Endothelial cell of umbilical vein (primary cell): Measurements from ENCODE around the gene AKAP12. TPM values are rescaled to one million over a fixed set of nuclear protein-coding genes. Genes with fewer than 3 reads are reported as not detected.

Experiments used
- BruUV-seq: library from RNA; stranded (reverse); fragments of 400-500 nt; replicated peaks from 2 replicates; lab custom pipeline; 2021; lab: Mats Ljungman, UMichigan
- CTCF ChIA-PET: fragments of 300-600, 350-600 bp; sonication (Branson Sonifier 250); formaldehyde crosslinking; loops from one replicate; lab custom pipeline; 2021; ENCODE audit warnings: antibody characterized with exemption, inconsistent platforms; lab: Charles Lee
- POLR2A ChIA-PET: fragments of 300-600, 350-600 bp; sonication (Branson Sonifier 250); formaldehyde crosslinking; loops from one replicate; lab custom pipeline; 2021; ENCODE audit warnings: antibody characterized with exemption, inconsistent platforms; lab: Charles Lee
- DNase-seq: peaks from one replicate; pipeline ENCODE4 v3.0.0-alpha.2; 2011; ENCODE audit warnings: low read depth, low spot score
- FAIRE-seq: peaks from 2 replicates; lab custom pipeline; 2011; peaks lifted over from hg19 to GRCh38; lab: Jason Lieb, UNC
- H2AFZ ChIP-seq: 2 replicates; pipeline ENCODE4 v1.6.0; 2012; ENCODE audit warnings: low read depth, low read length, control low read depth, inconsistent platforms
- H3K27ac ChIP-seq: 2 replicates; pipeline ENCODE4 v1.5.1; 2011; ENCODE audit warnings: low read depth, mild to moderate bottlenecking, control low read depth, low read length, moderate library complexity; ENCODE audit not compliant: insufficient read depth
- H3K27me3 ChIP-seq, 2 experiments: 2 replicates each; pipeline versions ENCODE4 v1.6.0 to v1.6.1; 2011; ENCODE audit warnings: low read length in 2 of 2, mixed read lengths in 1 of 2; ENCODE audit not compliant: control insufficient read depth in 2 of 2, insufficient read depth in 2 of 2
- H3K36me3 ChIP-seq, 2 experiments: 2 replicates in 1 of 2; 3 replicates in 1 of 2; pipeline ENCODE4 v1.5.1; 2011; ENCODE audit warnings: low read length in 2 of 2, mild to moderate bottlenecking in 1 of 2, moderate library complexity in 1 of 2; ENCODE audit not compliant: control insufficient read depth in 2 of 2, insufficient read depth in 2 of 2; ENCODE audit errors: extremely low read depth in 1 of 2
- H3K4me1 ChIP-seq: 3 replicates; pipeline ENCODE4 v1.5.1; 2011; ENCODE audit warnings: mild to moderate bottlenecking, low read length; ENCODE audit not compliant: control insufficient read depth, insufficient read depth; ENCODE audit errors: extremely low read depth
- H3K4me2 ChIP-seq: 2 replicates; pipeline ENCODE4 v1.6.1; 2011; ENCODE audit warnings: low read length, control low read depth, mixed read lengths; ENCODE audit not compliant: insufficient read depth
- H3K4me3 ChIP-seq, 3 experiments: fragments of 200-600 bp in 1 of 3; sonication (generic), shearing (Covaris generic) in 1 of 3; replicated peaks in 1 of 3; 2 replicates each; pipeline ENCODE4 v1.5.1; 2011 to 2016; ENCODE audit warnings: control low read depth in 3 of 3, low read length in 3 of 3, mild to moderate bottlenecking in 2 of 3, inconsistent platforms in 1 of 3, low read depth in 1 of 3, moderate library complexity in 1 of 3; ENCODE audit not compliant: insufficient read depth in 1 of 3
- H3K79me2 ChIP-seq: 2 replicates; pipeline ENCODE4 v1.6.0; 2012; ENCODE audit warnings: low read length, inconsistent platforms; ENCODE audit not compliant: control insufficient read depth, insufficient read depth
- H3K9ac ChIP-seq: replicated peaks from 2 replicates; pipeline ENCODE3; 2011; ENCODE audit warnings: low read length, control low read depth; ENCODE audit not compliant: insufficient read depth; ENCODE audit errors: extremely low read depth
- H3K9me1 ChIP-seq: replicated peaks from 3 replicates; pipeline ENCODE4 v1.6.0; 2011; ENCODE audit warnings: mild to moderate bottlenecking, low read length; ENCODE audit not compliant: control insufficient read depth, insufficient read depth; ENCODE audit errors: extremely low read depth
- H3K9me3 ChIP-seq: replicated peaks from 2 replicates; pipeline ENCODE4 v1.5.1; 2012; ENCODE audit warnings: low read length, inconsistent platforms; ENCODE audit not compliant: control insufficient read depth, insufficient read depth
- H4K20me1 ChIP-seq: replicated peaks from 2 replicates; pipeline ENCODE3; 2011; ENCODE audit warnings: mild to moderate bottlenecking, low read length; ENCODE audit not compliant: control insufficient read depth, insufficient read depth; ENCODE audit errors: extremely low read depth
- EZH2 ChIP-seq: IDR thresholded peaks from 2 replicates; pipeline ENCODE4 v1.6.1; 2012; ENCODE audit warnings: borderline replicate concordance, low read depth, mild to moderate bottlenecking, moderate library complexity, low read length, inconsistent platforms; ENCODE audit not compliant: severe bottlenecking
- FOS ChIP-seq: IDR thresholded peaks from 2 replicates; pipeline ENCODE4 v1.6.1; 2011; ENCODE audit warnings: mild to moderate bottlenecking, low read length, moderate library complexity, borderline replicate concordance; ENCODE audit not compliant: insufficient read depth
- GATA2 ChIP-seq: IDR thresholded peaks from 2 replicates; pipeline ENCODE4 v1.7.0; 2011; ENCODE audit warnings: low read depth, mild to moderate bottlenecking, moderate library complexity, mixed read lengths, low read length; ENCODE audit not compliant: insufficient read length, insufficient read depth
- JUN ChIP-seq: IDR thresholded peaks from 2 replicates; pipeline ENCODE4 v1.6.1; 2011; ENCODE audit warnings: borderline replicate concordance, low read depth; ENCODE audit not compliant: insufficient read length, insufficient read depth
- MYC ChIP-seq: IDR thresholded peaks from one replicate; pipeline ENCODE4 v1.6.1; 2011; ENCODE audit warnings: mild to moderate bottlenecking, low read depth, low read length
- POLR2A ChIP-seq: IDR thresholded peaks from 2 replicates; pipeline ENCODE4 v1.6.1; 2012; ENCODE audit warnings: low read depth, mild to moderate bottlenecking, control low read depth, low read length
- POLR2AphosphoS5 ChIP-seq: IDR thresholded peaks from 2 replicates; pipeline ENCODE4 v1.6.1; 2012; ENCODE audit warnings: low read depth, mild to moderate bottlenecking, control low read depth, low read length, moderate library complexity; ENCODE audit not compliant: insufficient read depth
- dilution Hi-C: fragments of 300-500 bp; cut with MboI; formaldehyde crosslinking; loops from one replicate; pipeline ENCODE4 v1.15.0; 2019; ENCODE audit warnings: low sequenced_read_pairs; ENCODE audit not compliant: extremely low pct_ligation_motif_present
- intact Hi-C: fragments of 100-400 bp; cut with micrococcal nuclease; formaldehyde crosslinking; loops from one replicate; pipeline ENCODE4 v1.10.0; 2022
- polyA plus RNA-seq, 4 experiments: library from polyadenylated mRNA; depleted of rRNA in 3 of 4; stranded (reverse) in 3 of 4; unstranded in 1 of 4; fragments of >200 nt; gene quantifications; 2 replicates each; pipeline versions ENCODE4 v1.2.1 to v1.2.3, GENCODE V29; 2011 to 2012; ENCODE audit warnings: missing spikeins in 1 of 4
- total RNA-seq: library from RNA; stranded (reverse); gene quantifications from 2 replicates; pipeline ENCODE4 v1.2.3, GENCODE V29; 2021
- TF ChIP-seq, protein P1 (sequence below), 2 donors: IDR thresholded peaks; 1 replicate in 1 of 2; 2 replicates in 1 of 2; pipeline ENCODE4 v1.5.1; 2011; ENCODE audit warnings: low read length in 2 of 2, mild to moderate bottlenecking in 2 of 2, moderate library complexity in 2 of 2, control low read depth in 1 of 2, inconsistent platforms in 1 of 2, low read depth in 1 of 2; ENCODE audit not compliant: insufficient read depth in 1 of 2; ENCODE audit errors: extremely low read depth in 1 of 2
- TF ChIP-seq, protein P2 (sequence below): IDR thresholded peaks from 2 replicates; pipeline ENCODE4 v1.6.1; 2011; ENCODE audit not compliant: insufficient read depth, insufficient read length

Gene AKAP12
- total and polyA plus RNA-seq, 2 donors (not counting 3 experiments of a cell fraction or from before 2014, with no cell fraction given): 46.9 to 340 TPM

DNA sequence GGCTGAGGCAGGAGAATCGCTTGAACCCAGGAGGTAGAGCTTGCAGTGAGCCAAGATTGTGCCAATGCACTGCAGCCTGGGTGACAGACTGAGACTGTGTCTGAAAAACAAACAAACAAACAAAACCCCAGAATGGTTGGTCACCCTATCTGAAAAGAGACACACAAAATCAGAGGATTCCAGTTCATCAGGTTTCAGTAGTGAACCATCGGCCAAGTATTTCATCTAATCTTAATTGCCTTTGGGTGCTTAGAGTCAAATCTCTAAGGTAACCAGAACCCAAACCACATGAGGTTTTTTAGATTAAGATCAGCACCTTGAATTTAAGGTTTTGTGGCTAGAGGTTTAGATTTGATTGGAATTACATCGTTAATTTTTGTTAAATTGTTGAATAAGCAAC lies 159.9 kb downstream of the AKAP12 start:
- intact Hi-C loops: no loop called here
- dilution Hi-C loops: no loop called here
- POLR2A ChIA-PET: no interaction called here
- no peaks in the 10 kb centered on the region for H3K9me3 ChIP-seq
- no peak for DNase-seq
- no peak for FAIRE-seq
- H4K20me1 ChIP-seq: peaks cover 17% of the 10 kb centered on the region
- no peak overlapping the region for H3K4me2 ChIP-seq
- no peaks in the 10 kb centered on the region for H3K27me3 ChIP-seq
- no peak for TF ChIP-seq EZH2
- TF ChIP-seq, protein P1, sequence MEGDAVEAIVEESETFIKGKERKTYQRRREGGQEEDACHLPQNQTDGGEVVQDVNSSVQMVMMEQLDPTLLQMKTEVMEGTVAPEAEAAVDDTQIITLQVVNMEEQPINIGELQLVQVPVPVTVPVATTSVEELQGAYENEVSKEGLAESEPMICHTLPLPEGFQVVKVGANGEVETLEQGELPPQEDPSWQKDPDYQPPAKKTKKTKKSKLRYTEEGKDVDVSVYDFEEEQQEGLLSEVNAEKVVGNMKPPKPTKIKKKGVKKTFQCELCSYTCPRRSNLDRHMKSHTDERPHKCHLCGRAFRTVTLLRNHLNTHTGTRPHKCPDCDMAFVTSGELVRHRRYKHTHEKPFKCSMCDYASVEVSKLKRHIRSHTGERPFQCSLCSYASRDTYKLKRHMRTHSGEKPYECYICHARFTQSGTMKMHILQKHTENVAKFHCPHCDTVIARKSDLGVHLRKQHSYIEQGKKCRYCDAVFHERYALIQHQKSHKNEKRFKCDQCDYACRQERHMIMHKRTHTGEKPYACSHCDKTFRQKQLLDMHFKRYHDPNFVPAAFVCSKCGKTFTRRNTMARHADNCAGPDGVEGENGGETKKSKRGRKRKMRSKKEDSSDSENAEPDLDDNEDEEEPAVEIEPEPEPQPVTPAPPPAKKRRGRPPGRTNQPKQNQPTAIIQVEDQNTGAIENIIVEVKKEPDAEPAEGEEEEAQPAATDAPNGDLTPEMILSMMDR (IDR thresholded peaks at IDR 0.05; ENCODE audit: extremely low read depth in 1 of 2, insufficient read depth in 1 of 2, low read depth in 1 of 2, low read length in 2 of 2): no peak
- TF ChIP-seq POLR2AphosphoS5: no peak
- TF ChIP-seq GATA2: no peak
- H3K36me3 ChIP-seq: peaks cover 2 to 3% of the 10 kb centered on the region in 2 experiments
- peaks cover 7% of the 10 kb centered on the region for H3K4me1 ChIP-seq
- BruUV-seq: no TSS peak
- H3K27ac ChIP-seq: no peak overlapping the region
- H3K9me1 ChIP-seq: no peaks in the 10 kb centered on the region
- H3K4me3 ChIP-seq: no peak overlapping the region
- no peak overlapping the region for H3K9ac ChIP-seq
- no peak overlapping the region for H2AFZ ChIP-seq
- CTCF ChIA-PET: no interaction called here
- peaks cover 89% of the 10 kb centered on the region for H3K79me2 ChIP-seq

DNA sequence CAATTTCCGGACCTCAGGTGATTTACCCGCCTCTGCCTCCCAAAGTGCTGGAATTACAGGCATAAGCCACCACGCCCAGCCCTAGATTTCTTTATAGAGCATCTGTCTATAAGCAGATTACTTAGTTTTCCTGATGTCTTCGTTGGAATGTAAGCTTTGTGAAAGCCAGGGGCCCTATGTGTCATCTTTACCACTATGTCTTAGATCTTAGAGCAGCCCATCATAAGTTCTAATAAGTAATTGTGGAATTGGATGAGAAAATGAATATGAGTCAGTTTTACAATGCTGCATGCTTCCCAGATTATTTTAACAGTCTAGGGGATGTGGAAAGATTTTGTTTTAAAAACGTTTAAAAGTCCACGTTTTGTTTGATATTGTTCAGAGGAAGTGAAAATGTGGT lies 160.7 kb downstream of the AKAP12 start:
- DNase-seq (no peak), FAIRE-seq (no peak)
- ChIA-PET POLR2A (no interaction called here), CTCF (no interaction called here)
- Histone ChIP-seq H4K20me1 (peaks cover 12% of the 10 kb centered on the region), H2AFZ (no peak overlapping the region), H3K9me1 (no peaks in the 10 kb centered on the region), H3K4me3 (no peak overlapping the region), H3K4me2 (no peak overlapping the region), H3K9ac (no peak overlapping the region), H3K79me2 (peaks cover 81% of the 10 kb centered on the region), H3K27ac (no peak overlapping the region), H3K27me3 (no peaks in the 10 kb centered on the region), H3K4me1 (peaks cover 7% of the 10 kb centered on the region), H3K36me3 (peaks cover 2 to 3% of the 10 kb centered on the region in 2 experiments), H3K9me3 (no peaks in the 10 kb centered on the region)
- intact Hi-C loops (no loop called here), dilution Hi-C loops (no loop called here)
- BruUV-seq: no TSS peak
- TF ChIP-seq, protein P2, sequence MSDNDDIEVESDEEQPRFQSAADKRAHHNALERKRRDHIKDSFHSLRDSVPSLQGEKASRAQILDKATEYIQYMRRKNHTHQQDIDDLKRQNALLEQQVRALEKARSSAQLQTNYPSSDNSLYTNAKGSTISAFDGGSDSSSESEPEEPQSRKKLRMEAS: no peak
- TF ChIP-seq EZH2 (no peak), JUN (no peak), POLR2A (no peak), GATA2 (no peak), POLR2AphosphoS5 (no peak), FOS (no peak), MYC (no peak)
- TF ChIP-seq, protein P1 (IDR thresholded peaks at IDR 0.05; ENCODE audit: extremely low read depth in 1 of 2, insufficient read depth in 1 of 2, low read depth in 1 of 2, low read length in 2 of 2): no peak
